Spleen (tissue), 7 donors: ENCODE data around the gene DPP7.

Source experiments
- POLR2AphosphoS5 ChIP-seq, 3 donors: sonication (generic); formaldehyde crosslinking; IDR thresholded peaks; one replicate each; pipeline ENCODE4 v1.5.1; 2017; ENCODE audit warnings: antibody characterized with exemption in 3 of 3
- TF ChIP-seq, protein P1 (sequence below), 11 experiments: fragments of 200-600 bp in 7 of 11; fragments of 450-650 bp in 4 of 11; sonication (generic) in 4 of 11; IDR thresholded peaks in 8 of 11; conservative IDR thresholded peaks in 3 of 11; 1 replicate in 7 of 11; 2 replicates in 4 of 11; pipeline versions ENCODE4 v1.4.0 to v1.8.0; 2016 to 2021; ENCODE audit warnings: antibody characterized with exemption in 11 of 11, inconsistent platforms in 4 of 11, mild to moderate bottlenecking in 1 of 11
- donor health status: DM: no; HTN: no; CAD: no; lungs with moderate emphysema.
- donor health status: DM: no; HTN: no; CAD: no.
- donor health status: DM: no; HTN: no; CAD: no.

DNA sequence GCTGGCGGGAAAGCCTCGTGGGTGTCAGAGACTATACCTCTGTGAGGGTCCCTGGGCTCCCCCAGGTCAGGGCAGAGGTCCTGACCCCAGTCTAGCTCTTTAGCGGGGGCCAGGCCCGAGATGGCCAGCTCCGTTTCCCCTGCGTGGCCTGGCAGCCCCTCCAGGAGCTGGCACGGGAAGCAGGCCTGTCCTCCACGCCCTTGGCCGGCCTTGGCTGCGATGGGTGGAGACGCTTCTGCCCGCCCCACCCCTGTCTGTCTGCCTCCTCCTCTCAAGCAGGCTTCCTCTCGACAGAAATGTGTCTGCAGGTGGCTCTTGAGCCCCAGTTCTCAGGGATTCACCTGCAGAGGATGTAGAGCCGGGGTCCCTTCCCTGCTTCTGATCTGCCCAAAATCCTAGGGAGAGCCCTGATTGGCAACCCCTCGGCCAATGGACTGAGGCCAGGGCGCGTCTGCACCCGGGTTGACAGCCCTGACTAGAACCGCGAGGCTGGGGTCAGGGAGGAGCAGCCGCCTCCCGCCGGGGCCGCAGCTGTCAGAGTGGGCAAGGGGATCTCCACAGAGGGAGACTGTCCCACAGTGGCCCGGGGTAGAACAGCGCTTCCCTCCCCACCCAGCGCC is 21.8 kb upstream of the DPP7 start:
- TF ChIP-seq, protein P1, sequence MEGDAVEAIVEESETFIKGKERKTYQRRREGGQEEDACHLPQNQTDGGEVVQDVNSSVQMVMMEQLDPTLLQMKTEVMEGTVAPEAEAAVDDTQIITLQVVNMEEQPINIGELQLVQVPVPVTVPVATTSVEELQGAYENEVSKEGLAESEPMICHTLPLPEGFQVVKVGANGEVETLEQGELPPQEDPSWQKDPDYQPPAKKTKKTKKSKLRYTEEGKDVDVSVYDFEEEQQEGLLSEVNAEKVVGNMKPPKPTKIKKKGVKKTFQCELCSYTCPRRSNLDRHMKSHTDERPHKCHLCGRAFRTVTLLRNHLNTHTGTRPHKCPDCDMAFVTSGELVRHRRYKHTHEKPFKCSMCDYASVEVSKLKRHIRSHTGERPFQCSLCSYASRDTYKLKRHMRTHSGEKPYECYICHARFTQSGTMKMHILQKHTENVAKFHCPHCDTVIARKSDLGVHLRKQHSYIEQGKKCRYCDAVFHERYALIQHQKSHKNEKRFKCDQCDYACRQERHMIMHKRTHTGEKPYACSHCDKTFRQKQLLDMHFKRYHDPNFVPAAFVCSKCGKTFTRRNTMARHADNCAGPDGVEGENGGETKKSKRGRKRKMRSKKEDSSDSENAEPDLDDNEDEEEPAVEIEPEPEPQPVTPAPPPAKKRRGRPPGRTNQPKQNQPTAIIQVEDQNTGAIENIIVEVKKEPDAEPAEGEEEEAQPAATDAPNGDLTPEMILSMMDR (IDR thresholded peaks at IDR 0.05 in 8 of 11, conservative IDR thresholded peaks at IDR 0.05 in 3 of 11) = no peak
- no peak for TF ChIP-seq POLR2AphosphoS5 (IDR thresholded peaks at IDR 0.05)
